Activated CD8-positive, alpha-beta memory T cell treated with anti-CD3 and anti-CD28 coated beads, Interleukin-2, amount 50 U/mL, for 1 hour (primary cell): Measurements from ENCODE around the gene SOX5.

Source experiments
- DNase-seq: peaks from one replicate; pipeline ENCODE4 v3.0.0-alpha.2; 2020; ENCODE audit errors: extremely low read depth

SOX5 gene

GRCh38 chr12:23484238-23484637 lies 465.2 kb downstream of the SOX5 start:
- DNase-seq, result no peak

DNA sequence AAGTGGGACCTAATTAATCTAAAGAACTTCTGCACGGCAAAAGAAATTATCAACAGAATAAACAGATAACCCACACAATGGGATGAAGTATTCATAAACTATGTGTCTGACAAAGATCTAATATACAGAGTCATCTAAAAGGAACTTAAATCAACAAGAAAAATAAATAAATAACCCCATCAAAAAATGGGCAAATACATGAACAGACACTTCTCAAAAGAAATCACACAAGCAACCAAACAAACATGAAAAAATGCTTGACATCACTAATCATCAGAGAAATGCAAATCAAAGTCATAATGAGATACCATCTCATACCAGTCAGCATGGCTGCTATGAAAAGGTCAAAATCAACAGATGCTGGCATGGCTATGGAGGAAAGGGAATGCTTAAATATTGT lies 466.9 kb downstream of the SOX5 start:
- DNase-seq, result no peak
